Right lobe of liver (tissue), 6 donors: ENCODE measurements around the gene DLG1. TPM values are rescaled to one million over a fixed set of nuclear protein-coding genes. Genes with fewer than 3 reads are reported as not detected.

Source experiments
- ATAC-seq, 4 donors: fragments of 200-7000 bp; cut with Tn5 transposase; one replicate each; pipeline ENCODE4 v1.9.1; 2020; ENCODE audit warnings: mild to moderate bottlenecking in 4 of 4, moderate library complexity in 4 of 4
- DNase-seq, 3 donors: peaks; one replicate each; pipeline ENCODE4 v3.0.0-alpha.2; 2020
- H3K27ac ChIP-seq, 3 donors: fragments of 200-600 bp; one replicate each; pipeline ENCODE4 v1.8.0; 2022
- H3K27me3 ChIP-seq, 2 donors: fragments of 200-600 bp; one replicate each; pipeline ENCODE4 v1.8.0; 2022
- H3K36me3 ChIP-seq, 4 donors: fragments of 200-600 bp; sonication (generic) in 1 of 4; one replicate each; pipeline versions ENCODE4 v1.5.1 to v1.8.0; 2017 to 2022; ENCODE audit warnings: control low read depth in 1 of 4
- H3K4me1 ChIP-seq, 4 donors: fragments of 200-600 bp; sonication (generic) in 1 of 4; one replicate each; pipeline versions ENCODE4 v1.5.1 to v1.8.0; 2017 to 2022; ENCODE audit warnings: control low read depth in 1 of 4
- H3K4me3 ChIP-seq, 3 donors: fragments of 200-600 bp; one replicate each; pipeline ENCODE4 v1.8.0; 2022
- H3K9me3 ChIP-seq, 4 donors: fragments of 200-600 bp; sonication (generic) in 1 of 4; one replicate each; pipeline versions ENCODE4 v1.5.1 to v1.8.0; 2017 to 2022; ENCODE audit warnings: control low read depth in 1 of 4
- POLR2A ChIP-seq: fragments of 450-650 bp; IDR thresholded peaks from one replicate; pipeline ENCODE4 v1.6.1; 2017; ENCODE audit warnings: antibody characterized with exemption, mild to moderate bottlenecking
- WGBS: methylation state at CpG from one replicate; pipeline ENCODE4 v1.1.6; 2018; ENCODE audit warnings: low coverage, low lambda C conversion rate; ENCODE audit not compliant: insufficient coverage; ENCODE audit errors: missing lambda C conversion rate; 5-methylcytosine and 5-hydroxymethylcytosine counted together
- intact Hi-C, 2 donors: fragments of 100-400 bp; cut with DNase I; formaldehyde crosslinking; loops; one replicate each; pipeline versions ENCODE4 v1.11.2 to v1.14.1; 2022
- total RNA-seq, 6 experiments: library from RNA; depleted of rRNA in 2 of 6; stranded (reverse); fragments of >200 nt in 2 of 6; fragmentation: NEBNext Ultra II Directional in 3 of 6; extraction: Animal tissue kit (Norgen Biotek cat#: 25700) in 3 of 6; gene quantifications; one replicate each; pipeline versions ENCODE4 v1.1.0 to v1.2.4, GENCODE V29; 2016 to 2023
- TF ChIP-seq, protein P1 (sequence below), 4 donors: fragments of 200-600 bp in 3 of 4; fragments of 450-650 bp in 1 of 4; IDR thresholded peaks; one replicate each; pipeline versions ENCODE4 v1.5.1 to v1.8.0; 2016 to 2022; ENCODE audit warnings: antibody characterized with exemption in 4 of 4, mild to moderate bottlenecking in 2 of 4
- donor health status: DM: no; HTN: yes; CAD: no.
- donor health status: DM: no; HTN: no; CAD: no.
- donor health status: DM: no; HTN: no; CAD: no.
- donor health status: DM: no; HTN: yes; CAD: no.
- donor health status: DM: no; HTN: yes; CAD: no.

Gene DLG1
- total RNA-seq, 6 experiments from 2014 or later, result 36.1 to 50.2 (median 44.2) TPM

DNA sequence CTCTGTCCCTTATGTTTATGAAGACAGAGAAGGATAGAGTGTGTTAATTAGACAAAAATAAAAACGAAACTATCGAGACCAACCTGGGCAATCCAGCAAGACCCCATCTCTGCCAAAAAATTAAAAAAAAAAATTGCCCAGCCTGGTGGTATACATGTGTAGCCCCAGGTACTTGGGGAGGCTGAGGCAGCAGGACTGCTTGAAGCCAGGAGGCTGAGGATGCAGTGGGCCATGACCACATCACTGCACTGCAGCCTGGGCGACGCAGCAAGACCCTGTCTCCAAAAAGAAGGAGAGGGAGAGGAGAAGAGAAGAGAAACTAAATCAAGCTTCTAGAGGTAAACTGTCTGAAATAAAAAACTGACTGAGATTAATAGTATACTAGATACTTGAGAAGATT is 32.1 kb downstream of the DLG1 start:
- Histone ChIP-seq H3K4me3 (no peak overlapping the region), H3K27ac (no peak overlapping the region), H3K36me3 (peaks cover 0 to 8% (median 0%) of the 10 kb centered on the region in 4 donors), H3K27me3 (no peaks in the 10 kb centered on the region), H3K4me1 (peaks cover 0 to 10% (median 3%) of the 10 kb centered on the region in 4 donors), H3K9me3 (no peaks in the 10 kb centered on the region)
- ATAC-seq (no peak), DNase-seq (no peak)
- WGBS, result 97% methylated on average over 4 of the region's 4 CpGs
- no peak for TF ChIP-seq POLR2A
- TF ChIP-seq, protein P1, sequence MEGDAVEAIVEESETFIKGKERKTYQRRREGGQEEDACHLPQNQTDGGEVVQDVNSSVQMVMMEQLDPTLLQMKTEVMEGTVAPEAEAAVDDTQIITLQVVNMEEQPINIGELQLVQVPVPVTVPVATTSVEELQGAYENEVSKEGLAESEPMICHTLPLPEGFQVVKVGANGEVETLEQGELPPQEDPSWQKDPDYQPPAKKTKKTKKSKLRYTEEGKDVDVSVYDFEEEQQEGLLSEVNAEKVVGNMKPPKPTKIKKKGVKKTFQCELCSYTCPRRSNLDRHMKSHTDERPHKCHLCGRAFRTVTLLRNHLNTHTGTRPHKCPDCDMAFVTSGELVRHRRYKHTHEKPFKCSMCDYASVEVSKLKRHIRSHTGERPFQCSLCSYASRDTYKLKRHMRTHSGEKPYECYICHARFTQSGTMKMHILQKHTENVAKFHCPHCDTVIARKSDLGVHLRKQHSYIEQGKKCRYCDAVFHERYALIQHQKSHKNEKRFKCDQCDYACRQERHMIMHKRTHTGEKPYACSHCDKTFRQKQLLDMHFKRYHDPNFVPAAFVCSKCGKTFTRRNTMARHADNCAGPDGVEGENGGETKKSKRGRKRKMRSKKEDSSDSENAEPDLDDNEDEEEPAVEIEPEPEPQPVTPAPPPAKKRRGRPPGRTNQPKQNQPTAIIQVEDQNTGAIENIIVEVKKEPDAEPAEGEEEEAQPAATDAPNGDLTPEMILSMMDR (IDR thresholded peaks at IDR 0.05), result no peak
- intact Hi-C loops, result no loop called here

DNA sequence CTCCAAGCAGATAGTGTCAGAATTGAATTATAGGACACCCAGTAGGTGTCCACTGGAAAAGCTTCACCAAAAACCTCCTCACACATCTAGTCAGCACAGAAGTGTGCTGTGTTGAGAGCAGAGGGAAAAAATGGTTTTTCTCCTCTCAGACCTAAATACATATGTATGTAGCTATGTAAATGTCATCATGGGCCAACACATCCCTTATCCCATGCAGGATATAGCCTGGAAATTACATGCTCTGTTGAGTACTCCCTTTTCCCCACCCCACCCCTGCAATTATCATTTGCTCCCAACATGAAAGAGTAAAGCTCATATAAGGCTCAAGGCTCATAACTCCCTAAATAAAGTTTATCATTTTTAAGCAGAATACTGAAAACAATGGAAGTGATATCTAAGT is 35.7 kb downstream of the DLG1 start:
- H3K27ac ChIP-seq, result no peak overlapping the region
- H3K27me3 ChIP-seq, result no peaks in the 10 kb centered on the region
- no peak for TF ChIP-seq POLR2A
- TF ChIP-seq, protein P1 (IDR thresholded peaks at IDR 0.05), result no peak
- peaks cover 0 to 8% (median 0%) of the 10 kb centered on the region in 4 donors for H3K36me3 ChIP-seq
- intact Hi-C loops, result no loop called here
- no peak for DNase-seq
- ATAC-seq, result no peak
- no peaks in the 10 kb centered on the region for H3K9me3 ChIP-seq
- H3K4me3 ChIP-seq, result no peak overlapping the region
- peaks cover 0 to 3% (median 0%) of the 10 kb centered on the region in 4 donors for H3K4me1 ChIP-seq

DNA sequence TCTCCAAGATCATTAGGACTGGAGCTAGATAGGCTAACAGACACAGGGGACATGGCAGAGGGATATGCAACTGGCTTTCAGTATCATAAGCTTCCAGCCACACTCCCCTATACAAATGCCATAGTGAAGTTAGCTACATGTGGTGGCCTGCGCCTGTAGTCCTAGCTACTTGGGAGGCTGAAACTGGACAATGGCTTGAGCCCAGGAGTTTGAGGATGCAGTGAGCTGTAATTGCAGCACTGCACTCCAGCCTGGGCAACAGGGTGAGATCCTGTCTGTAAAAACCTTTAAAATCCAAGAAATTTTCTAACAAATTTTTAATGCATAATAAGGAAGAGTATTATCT is 37.3 kb downstream of the DLG1 start:
- no peak overlapping the region for H3K27ac ChIP-seq
- ATAC-seq, result no peak
- H3K27me3 ChIP-seq, result no peaks in the 10 kb centered on the region
- WGBS, result 100% methylated on average over 1 of the region's 1 CpG
- intact Hi-C loops, result no loop called here
- DNase-seq, result no peak
- TF ChIP-seq, protein P1 (IDR thresholded peaks at IDR 0.05), result no peak
- TF ChIP-seq POLR2A, result no peak
- H3K4me3 ChIP-seq, result no peak overlapping the region
- peaks cover 0 to 8% (median 0%) of the 10 kb centered on the region in 4 donors for H3K36me3 ChIP-seq
- peaks cover 0 to 3% (median 0%) of the 10 kb centered on the region in 4 donors for H3K4me1 ChIP-seq
- no peaks in the 10 kb centered on the region for H3K9me3 ChIP-seq

DNA sequence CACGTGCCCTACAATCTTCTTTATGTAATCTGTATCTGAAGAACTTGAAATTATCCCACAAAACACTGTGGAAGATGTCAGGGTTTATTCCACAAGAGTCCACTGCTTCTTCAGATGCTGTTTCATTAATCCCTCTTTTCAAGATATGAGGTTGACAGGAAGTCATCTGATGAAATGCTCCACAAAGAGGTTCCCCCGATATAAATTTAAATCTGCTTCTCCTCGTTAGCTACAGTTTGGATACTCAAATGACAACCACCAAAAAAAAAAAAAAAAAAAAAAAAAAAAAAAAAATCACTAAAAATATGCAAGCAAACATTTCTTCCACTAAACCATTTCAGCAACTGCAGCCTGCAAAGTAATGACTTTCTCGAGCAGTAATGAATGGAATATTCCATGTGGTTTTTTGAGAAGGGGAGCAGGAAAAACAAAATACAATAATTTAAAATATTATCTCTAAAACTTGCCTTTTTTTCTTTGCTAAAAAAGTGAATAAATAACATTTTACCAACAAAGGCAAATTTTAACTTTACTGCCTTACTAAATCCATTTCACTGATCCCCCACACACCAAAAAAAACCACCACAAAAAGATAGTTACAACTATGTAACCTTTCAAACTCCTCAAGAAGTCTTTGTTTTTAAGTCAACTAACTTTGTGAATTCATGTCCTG is 37.8 kb downstream of the DLG1 start:
- Histone ChIP-seq H3K36me3 (peaks cover 0 to 8% (median 0%) of the 10 kb centered on the region in 4 donors), H3K4me1 (peaks cover 0 to 3% (median 0%) of the 10 kb centered on the region in 4 donors), H3K4me3 (no peak overlapping the region), H3K27ac (no peak overlapping the region), H3K27me3 (no peaks in the 10 kb centered on the region), H3K9me3 (no peaks in the 10 kb centered on the region)
- ATAC-seq (no peak), DNase-seq (no peak)
- TF ChIP-seq POLR2A, result no peak
- TF ChIP-seq, protein P1 (IDR thresholded peaks at IDR 0.05), result no peak
- 47% methylated on average over 4 of the region's 4 CpGs for WGBS
- intact Hi-C loops, result no loop called here
